GM12878 (cell line): ENCODE results near the gene SETD6. TPM values are rescaled to one million over a fixed set of nuclear protein-coding genes. Genes with fewer than 3 reads are reported as not detected.

Experiments
- ATAC-seq: fragments of 200-7000 bp; cut with Tn5 transposase; 3 replicates; pipeline ENCODE4 v1.9.1; 2020; ENCODE audit warnings: mild to moderate bottlenecking, moderate library complexity
- BruUV-seq: library from RNA; stranded (reverse); fragments of 400-500 nt; replicated peaks from 2 replicates; lab custom pipeline; 2021; lab: Mats Ljungman, UMichigan
- CTCF ChIA-PET: fragments of 300-600 bp; sonication (Branson Sonifier 250); formaldehyde crosslinking; extraction: SDS; loops from one replicate; lab custom pipeline; 2021; ENCODE audit warnings: inconsistent platforms; lab: Yijun Ruan, JAX
- POLR2A ChIA-PET: fragments of 350-600 bp; formaldehyde crosslinking; extraction: SDS; loops from one replicate; lab custom pipeline; 2021; ENCODE audit warnings: inconsistent platforms; lab: Charles Lee
- RAD21 ChIA-PET: fragments of 300-600 bp; sonication (Branson Sonifier 250); formaldehyde crosslinking; loops from one replicate; lab custom pipeline; 2023; ENCODE audit warnings: antibody characterized with exemption; ENCODE audit not compliant: unreplicated experiment; lab: Charles Lee
- SMC1A ChIA-PET: fragments of 300-600 bp; sonication (Branson Sonifier 250); formaldehyde crosslinking; loops from one replicate; lab custom pipeline; 2023; ENCODE audit not compliant: unreplicated experiment, uncharacterized antibody; lab: Charles Lee
- DNase-seq: peaks from one replicate; pipeline ENCODE4 v3.0.0-alpha.2; 2011; ENCODE audit warnings: low read depth, low spot score
- FAIRE-seq: peaks from 3 replicates; lab custom pipeline; 2011; peaks lifted over from hg19 to GRCh38; lab: Jason Lieb, UNC
- H2AFZ ChIP-seq: 2 replicates; pipeline ENCODE4 v1.6.0; 2011; ENCODE audit warnings: low read depth, low read length, control low read depth; ENCODE audit not compliant: control insufficient read depth
- H3K27ac ChIP-seq: 2 replicates; pipeline ENCODE4 v1.5.1; 2011; ENCODE audit warnings: control low read depth; ENCODE audit not compliant: control insufficient read depth, insufficient read depth
- H3K27me3 ChIP-seq, 2 experiments: replicated peaks in 1 of 2; 2 replicates each; pipeline versions ENCODE4 v1.6.0 to v1.6.1; 2011; ENCODE audit warnings: low read length in 1 of 2; ENCODE audit not compliant: control insufficient read depth in 2 of 2, insufficient read depth in 2 of 2
- H3K36me3 ChIP-seq, 2 experiments: 2 replicates each; pipeline ENCODE4 v1.5.1; 2011; ENCODE audit warnings: low read length in 1 of 2; ENCODE audit not compliant: control insufficient read depth in 2 of 2, insufficient read depth in 2 of 2
- H3K4me1 ChIP-seq: 2 replicates; pipeline ENCODE4 v1.6.1; 2011; ENCODE audit warnings: mild to moderate bottlenecking, low read length, moderate library complexity, mixed read lengths; ENCODE audit not compliant: control insufficient read depth, insufficient read depth
- H3K4me2 ChIP-seq: 2 replicates; pipeline ENCODE4 v1.6.0; 2011; ENCODE audit warnings: control low read depth; ENCODE audit not compliant: control insufficient read depth, insufficient read depth
- H3K4me3 ChIP-seq: fragments of 200-600 bp; sonication (generic); 2 replicates; pipeline ENCODE4 v1.5.1; 2016
- H3K79me2 ChIP-seq: 2 replicates; pipeline ENCODE4 v1.6.0; 2011; ENCODE audit warnings: low read length; ENCODE audit not compliant: control insufficient read depth, insufficient read depth
- H3K9ac ChIP-seq: 2 replicates; pipeline ENCODE4 v1.8.0; 2011; ENCODE audit warnings: low read length, control low read depth, mixed read lengths; ENCODE audit not compliant: control insufficient read depth, insufficient read depth
- H3K9me3 ChIP-seq: replicated peaks from 3 replicates; pipeline ENCODE4 v1.5.1; 2011; ENCODE audit warnings: mild to moderate bottlenecking, low read length; ENCODE audit not compliant: control insufficient read depth, insufficient read depth
- H4K20me1 ChIP-seq: 2 replicates; pipeline ENCODE4 v1.6.0; 2011; ENCODE audit not compliant: control insufficient read depth, insufficient read depth
- BHLHE40 ChIP-seq, 2 experiments: fragments of 450-650 bp in 1 of 2; IDR thresholded peaks; 2 replicates each; pipeline ENCODE4 v1.6.1; 2011 to 2017; ENCODE audit warnings: low read depth in 2 of 2, borderline replicate concordance in 1 of 2, improper control_type of control experiment in 1 of 2, low read length in 1 of 2, mild to moderate bottlenecking in 1 of 2
- E2F4 ChIP-seq: IDR thresholded peaks from 2 replicates; pipeline ENCODE4 v1.6.1; 2012; ENCODE audit warnings: low read depth, low read length, improper control_type of control experiment
- IKZF2 ChIP-seq, 2 experiments: fragments of 450-650 bp; IDR thresholded peaks; 2 replicates each; pipeline ENCODE4 v1.6.1; 2017; ENCODE audit warnings: mild to moderate bottlenecking in 2 of 2, moderate library complexity in 2 of 2
- IRF5 ChIP-seq: fragments of 450-650 bp; IDR thresholded peaks from 2 replicates; pipeline ENCODE4 v1.6.1; 2017; ENCODE audit warnings: borderline replicate concordance
- JUNB ChIP-seq: IDR thresholded peaks from 2 replicates; pipeline ENCODE4 v1.6.1; 2016; ENCODE audit warnings: antibody characterized with exemption, mild to moderate bottlenecking
- KAT2A ChIP-seq: conservative IDR thresholded peaks from 2 replicates; pipeline ENCODE4 v1.6.1; 2011; ENCODE audit warnings: low read depth, low read length; ENCODE audit not compliant: control insufficient read depth
- MAX ChIP-seq: IDR thresholded peaks from 2 replicates; pipeline ENCODE4 v1.6.1; 2012; ENCODE audit warnings: low read depth, low read length, improper control_type of control experiment
- NFXL1 ChIP-seq: fragments of 450-650 bp; IDR thresholded peaks from 2 replicates; pipeline ENCODE4 v1.6.1; 2017; ENCODE audit warnings: antibody characterized with exemption, mild to moderate bottlenecking, borderline replicate concordance
- PML ChIP-seq: IDR thresholded peaks from 2 replicates; pipeline ENCODE4 v1.6.1; 2012; ENCODE audit warnings: low read length, inconsistent platforms
- RB1 ChIP-seq: fragments of 450-650 bp; formaldehyde crosslinking; IDR thresholded peaks from 2 replicates; pipeline ENCODE4 v1.6.1; 2017; ENCODE audit warnings: mild to moderate bottlenecking, borderline replicate concordance
- RCOR1 ChIP-seq: conservative IDR thresholded peaks from 2 replicates; pipeline ENCODE4 v1.6.1; 2012; ENCODE audit warnings: low read depth, low read length, improper control_type of control experiment
- SKIL ChIP-seq: fragments of 450-650 bp; IDR thresholded peaks from 2 replicates; pipeline ENCODE4 v1.6.1; 2017; ENCODE audit warnings: mild to moderate bottlenecking, low read depth, inconsistent platforms; ENCODE audit not compliant: poor library complexity, severe bottlenecking
- WRNIP1 ChIP-seq: IDR thresholded peaks from 2 replicates; pipeline ENCODE4 v1.6.1; 2011; ENCODE audit warnings: low read depth, low read length, improper control_type of control experiment, borderline replicate concordance
- ZZZ3 ChIP-seq: IDR thresholded peaks from 2 replicates; pipeline ENCODE4 v1.6.1; 2011; ENCODE audit warnings: low read depth; ENCODE audit not compliant: control insufficient read depth, insufficient read length
- WGBS: methylation state at CpG from one replicate; pipeline ENCODE4 v1.1.6; 2016; ENCODE audit warnings: low lambda C conversion rate; ENCODE audit not compliant: insufficient replicate concordance, insufficient coverage; ENCODE audit errors: missing lambda C conversion rate; 5-methylcytosine and 5-hydroxymethylcytosine counted together
- in situ Hi-C: fragments of 300-500 bp; cut with MboI; formaldehyde crosslinking; loops from 9 replicates; pipeline ENCODE4 v1.14.3; 2018; ENCODE audit warnings: mixed read lengths
- intact Hi-C: fragments of 100-400 bp; cut with micrococcal nuclease; formaldehyde crosslinking; loops from one replicate; pipeline ENCODE4 v1.14.2; 2022; ENCODE audit not compliant: unreplicated experiment
- polyA plus RNA-seq, 11 experiments: library from polyadenylated mRNA; depleted of rRNA in 4 of 11; unstranded in 6 of 11; stranded (reverse) in 5 of 11; fragments of >200 nt; fragmentation: Nextera tagmentation in 4 of 11; fragmentation: Illumina TruSeq in 1 of 11; extraction: Ambion mirVana in 4 of 11; extraction: Trizol in 1 of 11; gene quantifications; 1 replicate in 1 of 11; 2 replicates in 10 of 11; pipeline versions ENCODE4 v1.2.1 to v1.2.3, GENCODE V29; 2011 to 2016; ENCODE audit warnings: inconsistent platforms in 2 of 11, missing spikeins in 2 of 11, low read depth in 1 of 11
- total RNA-seq, 4 experiments: library from RNA; depleted of rRNA in 3 of 4; stranded (reverse); fragments of >200 nt in 3 of 4; fragmentation: Illumina TruSeq in 1 of 4; extraction: Trizol in 1 of 4; gene quantifications; 2 replicates each; pipeline versions ENCODE4 v1.2.1 to v1.2.3, GENCODE V29; 2013 to 2021

The SETD6 gene
- total and polyA plus RNA-seq, 10 of the 15 experiments (the other 5 are each of a cell fraction or from before 2014, with no cell fraction given) = 8.2 to 23.8 (median 16.2) TPM

GRCh38 chr16:58535100-58535499, 19.8 kb downstream of the SETD6 start:
- CTCF ChIA-PET = no interaction called here

More at GRCh38 chr16:58535100-58535499, 19.8 kb downstream of the SETD6 start:
- ATAC-seq (no peak), DNase-seq (no peak), FAIRE-seq (no peak)
- H3K9me3 ChIP-seq = no peaks in the 10 kb centered on the region
- ChIA-PET POLR2A (no interaction called here), SMC1A (interaction anchor here (0.8 kb wide), 1 partner anchor 10 kb away, joined by 3 read pairs; no protein-coding TSS in a partner anchor), RAD21 (no interaction called here)
- TF ChIP-seq ZZZ3 (no peak), RCOR1 (no peak), JUNB (no peak), NFXL1 (no peak), BHLHE40 (IDR thresholded peaks at IDR 0.05; ENCODE audit: borderline replicate concordance in 1 of 2, low read depth in 2 of 2, low read length in 1 of 2) (no peak), RB1 (no peak), WRNIP1 (no peak), PML (no peak), KAT2A (no peak), E2F4 (no peak), IRF5 (no peak), SKIL (no peak), MAX (no peak), IKZF2 (IDR thresholded peaks at IDR 0.05) (no peak)
- H3K9ac ChIP-seq = no peak overlapping the region
- intact Hi-C loops (loop anchor here (5.0 kb wide), 1 partner anchor 42 kb away; no protein-coding TSS in a partner anchor), in situ Hi-C loops (no loop called here)
- no peak overlapping the region for H2AFZ ChIP-seq
- H3K36me3 ChIP-seq = peaks cover 23 to 65% of the 10 kb centered on the region in 2 experiments
- no peaks in the 10 kb centered on the region for H3K27me3 ChIP-seq
- BruUV-seq = no TSS peak
- WGBS = 96% methylated on average over 3 of the region's 3 CpGs
- H3K4me3 ChIP-seq = no peak overlapping the region
- H3K4me1 ChIP-seq = no peaks in the 10 kb centered on the region
- no peak overlapping the region for H3K27ac ChIP-seq
- H4K20me1 ChIP-seq = no peaks in the 10 kb centered on the region
- H3K4me2 ChIP-seq = no peak overlapping the region
- H3K79me2 ChIP-seq = no peaks in the 10 kb centered on the region
